ENCODE data around the gene ACKR4.

DNA sequence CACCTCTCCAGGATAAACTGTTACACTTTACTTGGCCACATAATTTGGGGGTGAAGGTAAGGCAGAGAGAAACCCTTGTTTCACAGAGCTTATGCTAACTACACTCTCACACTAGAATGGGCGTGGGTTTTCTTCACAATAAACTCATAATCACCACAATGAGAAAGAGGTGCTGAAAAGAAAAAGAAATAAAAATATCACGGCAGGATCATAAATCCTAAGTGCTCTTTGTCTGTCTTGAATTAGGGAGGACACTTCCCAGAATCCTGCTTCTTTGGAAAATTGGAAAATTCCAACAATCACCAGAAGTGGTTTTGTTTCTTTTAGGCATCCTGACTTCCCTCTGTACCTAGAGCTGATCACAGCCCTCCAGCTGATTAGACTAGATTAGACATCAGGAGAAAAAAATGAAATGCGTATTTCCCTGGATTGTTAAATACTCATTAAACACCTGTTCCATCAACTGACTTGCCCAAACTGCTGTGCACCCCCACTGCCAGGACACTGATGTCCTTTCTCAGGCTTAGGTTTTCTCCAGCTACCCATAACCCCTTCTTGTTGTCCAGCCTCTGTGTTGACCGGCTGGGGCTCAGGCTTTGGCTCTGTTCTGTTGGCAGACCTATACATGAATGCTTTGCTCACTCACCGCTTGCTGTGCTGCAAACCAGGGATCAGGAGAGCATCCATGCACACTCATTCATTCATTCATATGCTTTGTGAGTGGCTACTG, 41.6 kb upstream of the ACKR4 start:
- TF ChIP-seq, protein P1, sequence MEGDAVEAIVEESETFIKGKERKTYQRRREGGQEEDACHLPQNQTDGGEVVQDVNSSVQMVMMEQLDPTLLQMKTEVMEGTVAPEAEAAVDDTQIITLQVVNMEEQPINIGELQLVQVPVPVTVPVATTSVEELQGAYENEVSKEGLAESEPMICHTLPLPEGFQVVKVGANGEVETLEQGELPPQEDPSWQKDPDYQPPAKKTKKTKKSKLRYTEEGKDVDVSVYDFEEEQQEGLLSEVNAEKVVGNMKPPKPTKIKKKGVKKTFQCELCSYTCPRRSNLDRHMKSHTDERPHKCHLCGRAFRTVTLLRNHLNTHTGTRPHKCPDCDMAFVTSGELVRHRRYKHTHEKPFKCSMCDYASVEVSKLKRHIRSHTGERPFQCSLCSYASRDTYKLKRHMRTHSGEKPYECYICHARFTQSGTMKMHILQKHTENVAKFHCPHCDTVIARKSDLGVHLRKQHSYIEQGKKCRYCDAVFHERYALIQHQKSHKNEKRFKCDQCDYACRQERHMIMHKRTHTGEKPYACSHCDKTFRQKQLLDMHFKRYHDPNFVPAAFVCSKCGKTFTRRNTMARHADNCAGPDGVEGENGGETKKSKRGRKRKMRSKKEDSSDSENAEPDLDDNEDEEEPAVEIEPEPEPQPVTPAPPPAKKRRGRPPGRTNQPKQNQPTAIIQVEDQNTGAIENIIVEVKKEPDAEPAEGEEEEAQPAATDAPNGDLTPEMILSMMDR (IDR thresholded peaks at IDR 0.05) = no peak
- TF ChIP-seq ZFX (IDR thresholded peaks at IDR 0.05; ENCODE audit: borderline replicate concordance) = no peak

Data from 22Rv1 (cell line).